B cell (primary cell): ENCODE results near the gene GALNT18.

ENCODE experiments used
- CTCF ChIP-seq: fragments of 200-600 bp; IDR thresholded peaks from one replicate; pipeline ENCODE4 v1.8.0; 2022; ENCODE audit warnings: antibody characterized with exemption, mild to moderate bottlenecking
- EZH2 ChIP-seq: IDR thresholded peaks from 2 replicates; pipeline ENCODE4 v1.6.1; 2012; ENCODE audit warnings: borderline replicate concordance, low read depth, mild to moderate bottlenecking, moderate library complexity, low read length; ENCODE audit not compliant: insufficient read depth, poor library complexity, severe bottlenecking

GRCh38 chr11:11611381-11611780 lies 10.4 kb downstream of the GALNT18 start:
- TF ChIP-seq CTCF (no peak), EZH2 (no peak)
